BJ (cell line): Measurements from ENCODE around the gene PSMB7. TPM values are rescaled to one million over a fixed set of nuclear protein-coding genes. Genes with fewer than 3 reads are reported as not detected.

Experiments used
- CTCF ChIA-PET: fragments of 350-600 bp; formaldehyde crosslinking; extraction: SDS; loops from one replicate; lab custom pipeline; 2021; ENCODE audit warnings: antibody characterized with exemption, inconsistent platforms; lab: Yijun Ruan, JAX
- POLR2A ChIA-PET: fragments of 300-600 bp; sonication (Branson Sonifier 250); formaldehyde crosslinking; extraction: SDS; loops from one replicate; lab custom pipeline; 2021; ENCODE audit warnings: antibody characterized with exemption; lab: Charles Lee
- DNase-seq: peaks from one replicate; pipeline ENCODE4 v3.0.0-alpha.2; 2011; ENCODE audit warnings: low read depth
- H3K27me3 ChIP-seq: 2 replicates; pipeline ENCODE4 v1.6.0; 2011; ENCODE audit warnings: low read length; ENCODE audit not compliant: control insufficient read depth, insufficient read depth
- H3K36me3 ChIP-seq: 2 replicates; pipeline ENCODE4 v1.5.1; 2011; ENCODE audit warnings: low read length; ENCODE audit not compliant: control insufficient read depth, insufficient read depth
- H3K4me3 ChIP-seq: 2 replicates; pipeline ENCODE4 v1.5.1; 2011; ENCODE audit warnings: low read depth, mild to moderate bottlenecking, control low read depth, low read length
- polyA plus RNA-seq: library from polyadenylated mRNA; depleted of rRNA; stranded (reverse); fragments of >200 nt; gene quantifications from 2 replicates; pipeline ENCODE4 v1.2.3, GENCODE V29; 2011
- TF ChIP-seq, protein P1 (sequence below): IDR thresholded peaks from 2 replicates; pipeline ENCODE4 v1.5.1; 2011; ENCODE audit warnings: low read depth, mild to moderate bottlenecking, control low read depth, inconsistent platforms, low read length, moderate library complexity; ENCODE audit not compliant: insufficient read depth

The PSMB7 gene
- polyA plus RNA-seq, 1 experiment = 325 TPM

GRCh38 chr9:124341455-124342170 lies 73.6 kb downstream of the PSMB7 start:
- TF ChIP-seq, protein P1, sequence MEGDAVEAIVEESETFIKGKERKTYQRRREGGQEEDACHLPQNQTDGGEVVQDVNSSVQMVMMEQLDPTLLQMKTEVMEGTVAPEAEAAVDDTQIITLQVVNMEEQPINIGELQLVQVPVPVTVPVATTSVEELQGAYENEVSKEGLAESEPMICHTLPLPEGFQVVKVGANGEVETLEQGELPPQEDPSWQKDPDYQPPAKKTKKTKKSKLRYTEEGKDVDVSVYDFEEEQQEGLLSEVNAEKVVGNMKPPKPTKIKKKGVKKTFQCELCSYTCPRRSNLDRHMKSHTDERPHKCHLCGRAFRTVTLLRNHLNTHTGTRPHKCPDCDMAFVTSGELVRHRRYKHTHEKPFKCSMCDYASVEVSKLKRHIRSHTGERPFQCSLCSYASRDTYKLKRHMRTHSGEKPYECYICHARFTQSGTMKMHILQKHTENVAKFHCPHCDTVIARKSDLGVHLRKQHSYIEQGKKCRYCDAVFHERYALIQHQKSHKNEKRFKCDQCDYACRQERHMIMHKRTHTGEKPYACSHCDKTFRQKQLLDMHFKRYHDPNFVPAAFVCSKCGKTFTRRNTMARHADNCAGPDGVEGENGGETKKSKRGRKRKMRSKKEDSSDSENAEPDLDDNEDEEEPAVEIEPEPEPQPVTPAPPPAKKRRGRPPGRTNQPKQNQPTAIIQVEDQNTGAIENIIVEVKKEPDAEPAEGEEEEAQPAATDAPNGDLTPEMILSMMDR = no peak
- no peak for DNase-seq
- Histone ChIP-seq H3K36me3 (peaks cover 44% of the 10 kb centered on the region), H3K4me3 (no peak overlapping the region), H3K27me3 (no peaks in the 10 kb centered on the region)
- ChIA-PET POLR2A (no interaction called here), CTCF (interaction anchor here (1.6 to 2.3 kb wide), 2 partner anchors 22 to 215 kb away, joined by 6 read pairs; no protein-coding TSS in a partner anchor)

GRCh38 chr9:124340219-124341069 lies 74.8 kb downstream of the PSMB7 start:
- Histone ChIP-seq H3K36me3 (peaks cover 37% of the 10 kb centered on the region), H3K4me3 (no peak overlapping the region), H3K27me3 (no peaks in the 10 kb centered on the region)
- POLR2A ChIA-PET = no interaction called here
- CTCF ChIA-PET = interaction anchor here (0.7 to 2.3 kb wide), 3 partner anchors 21 to 214 kb away, joined by 3 to 6 read pairs (median 3); no protein-coding TSS in a partner anchor
- TF ChIP-seq, protein P1 = no peak
- DNase-seq = no peak

DNA sequence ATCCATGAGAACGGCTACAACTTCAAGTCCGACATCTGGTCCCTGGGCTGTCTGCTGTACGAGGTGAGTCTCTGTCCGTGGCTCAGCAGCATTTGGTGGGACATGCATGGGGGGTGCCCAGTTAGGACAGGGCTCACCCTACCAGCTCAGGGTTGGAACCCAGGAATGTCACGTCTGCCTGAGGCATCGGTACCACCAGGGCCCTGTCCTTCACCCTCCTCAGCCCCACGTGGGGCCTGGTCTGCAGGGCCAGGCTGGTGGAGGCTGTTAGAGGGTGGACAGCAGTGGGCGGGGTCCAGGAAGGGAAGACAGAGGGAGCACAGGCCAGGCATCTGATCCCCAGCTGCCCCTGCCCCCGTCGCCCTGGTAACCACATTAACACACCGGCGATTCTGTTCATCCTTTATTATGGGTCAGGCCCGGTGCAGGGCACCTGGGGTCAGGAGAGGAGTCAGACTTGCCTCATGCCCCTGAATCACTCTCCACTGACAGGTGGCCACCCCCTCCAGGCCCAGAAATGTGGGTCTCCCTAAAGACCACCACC lies 75.6 kb downstream of the PSMB7 start:
- H3K4me3 ChIP-seq = no peak overlapping the region
- H3K36me3 ChIP-seq = peaks cover 36% of the 10 kb centered on the region
- no peak for DNase-seq
- ChIA-PET CTCF (interaction anchor here (0.7 to 2.3 kb wide), 3 partner anchors 20 to 213 kb away, joined by 3 to 6 read pairs (median 3); no protein-coding TSS in a partner anchor), POLR2A (no interaction called here)
- H3K27me3 ChIP-seq = no peaks in the 10 kb centered on the region
- TF ChIP-seq, protein P1 = no peak

DNA sequence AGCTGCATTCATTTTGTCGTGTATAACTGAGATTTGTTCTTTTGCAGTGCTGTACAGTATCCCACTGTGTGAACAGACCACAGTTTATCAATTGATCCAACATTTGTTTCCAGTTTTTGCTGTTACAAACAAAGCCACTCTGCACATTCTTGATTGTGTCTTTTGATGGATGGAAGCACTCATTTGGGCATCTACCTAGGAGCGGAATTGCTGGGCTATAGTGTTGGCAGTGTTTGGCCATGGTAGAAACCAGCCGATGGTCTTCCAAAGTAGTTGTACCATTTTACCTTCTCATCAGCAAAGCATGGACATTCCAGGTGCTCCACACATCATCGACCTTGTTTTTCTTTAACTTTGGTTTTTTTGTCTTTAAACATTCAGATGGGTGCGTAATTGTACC lies 77.7 kb downstream of the PSMB7 start:
- Histone ChIP-seq H3K36me3 (peaks cover 33% of the 10 kb centered on the region), H3K27me3 (no peaks in the 10 kb centered on the region), H3K4me3 (no peak overlapping the region)
- DNase-seq = no peak
- TF ChIP-seq, protein P1 = no peak
- ChIA-PET POLR2A (no interaction called here), CTCF (interaction anchor here (1.1 to 1.3 kb wide), 2 partner anchors 17 to 211 kb away, joined by 3 read pairs; no protein-coding TSS in a partner anchor)
